Measurements from ENCODE around the gene KLK8. TPM values are rescaled to one million over a fixed set of nuclear protein-coding genes. Genes with fewer than 3 reads are reported as not detected.

Gene KLK8
- total and polyA plus RNA-seq, 5 experiments from 2014 or later, result not detected

DNA sequence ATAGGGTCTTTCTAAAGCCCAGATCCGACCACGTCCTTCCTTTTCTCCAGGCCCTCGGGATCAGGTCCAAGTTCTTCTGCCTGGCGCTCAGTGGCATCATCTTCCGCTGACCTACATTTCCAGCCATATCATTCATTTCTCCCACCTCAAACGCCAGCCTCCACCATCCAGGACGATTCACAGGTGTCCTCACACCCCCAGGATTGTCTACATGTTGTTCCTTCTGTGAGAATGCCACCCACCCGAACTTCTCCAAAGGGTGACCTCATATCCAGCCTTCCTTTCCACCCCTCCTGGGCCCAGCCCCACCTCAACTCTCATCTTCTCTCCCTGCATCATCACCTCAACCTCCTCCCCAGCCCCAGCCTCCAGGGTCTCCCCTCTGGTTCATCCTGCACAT is 43.8 kb downstream of the KLK8 start:
- ATAC-seq (no peak), DNase-seq (no peak)
- Mint-ChIP-seq H3K4me1 (peaks cover 0 to 6% (median 0%) of the 10 kb centered on the region in 4 donors), H3K27ac (peak overlapping the region in 1 of 10 donors; percentile 61), H3K27me3 (peaks cover 28 to 57% (median 48%) of the 10 kb centered on the region in 5 donors), H3K36me3 (peaks cover 0 to 6% (median 5%) of the 10 kb centered on the region in 3 donors), H3K9me3 (peaks cover 0 to 23% (median 11%) of the 10 kb centered on the region in 9 donors), H3K4me3 (no peak overlapping the region)
- POLR2A ChIA-PET, result no interaction called here

DNA sequence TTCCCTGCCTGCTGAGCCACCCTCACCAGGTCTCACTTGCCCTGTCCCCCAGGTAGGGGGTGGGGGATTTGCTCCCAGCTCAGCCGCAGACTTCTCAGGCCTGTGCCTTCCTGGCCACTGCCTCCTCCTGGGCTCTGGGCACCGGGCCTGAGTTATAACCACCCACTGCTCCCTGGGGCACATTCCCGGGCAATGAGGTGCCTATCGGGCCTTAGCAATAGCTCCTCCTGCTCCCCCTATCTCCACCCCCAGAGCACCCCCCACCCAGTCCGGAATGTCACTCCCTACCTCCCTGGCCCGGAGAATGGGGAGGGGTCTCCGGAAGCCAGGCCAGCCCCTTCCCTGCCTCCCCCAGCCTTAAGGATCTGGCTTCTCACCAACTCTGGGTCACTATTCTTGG is 48.5 kb downstream of the KLK8 start, which contains the start of gene KLK5:
Gene KLK5, minus strand, starts transcription at position 129 of the 400 bp plus-strand sequence. CDS start 381 bp downstream, outside the sequence.
- H3K27ac Mint-ChIP-seq, result peak within 1 kb of the TSS in 1 of 10 donors; percentile 69
- POLR2A ChIA-PET, result no interaction called here

DNA sequence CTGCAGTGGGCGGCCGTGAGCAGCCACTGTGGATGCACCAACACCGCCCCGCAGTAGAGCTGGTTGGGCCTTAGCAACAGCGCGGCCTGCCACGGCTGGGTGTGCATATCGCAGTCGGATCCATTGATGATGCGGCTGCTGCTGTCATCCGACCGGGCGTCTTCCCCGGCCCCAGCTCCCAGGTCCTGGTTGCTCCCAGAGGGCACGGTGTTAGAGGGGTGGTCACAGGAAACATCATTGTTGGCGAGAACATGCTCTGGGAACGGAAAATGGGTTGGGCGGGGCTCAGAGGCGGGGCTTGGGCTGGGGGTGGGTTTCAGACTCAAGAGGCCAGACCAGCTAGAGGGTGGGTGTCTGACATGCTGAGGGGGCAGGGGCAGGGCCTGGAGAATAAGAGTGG is 51.5 kb downstream of the KLK8 start:
- Mint-ChIP-seq H3K9me3 (peaks cover 0 to 9% (median 2%) of the 10 kb centered on the region in 9 donors), H3K36me3 (peaks cover 0 to 5% (median 2%) of the 10 kb centered on the region in 3 donors), H3K4me3 (no peak overlapping the region), H3K27ac (no peak overlapping the region), H3K4me1 (peaks cover 0 to 9% (median 0%) of the 10 kb centered on the region in 4 donors), H3K27me3 (peaks cover 21 to 67% (median 43%) of the 10 kb centered on the region in 5 donors)
- POLR2A ChIA-PET, result no interaction called here
- DNase-seq, result no peak
- no peak for ATAC-seq

More for the DNA sequence above, 48.5 kb downstream of the KLK8 start, which contains the start of gene KLK5:
- Mint-ChIP-seq H3K36me3 (peaks cover 0 to 5% (median 5%) of the 10 kb centered on the region in 3 donors), H3K4me1 (peaks cover 0 to 9% (median 0%) of the 10 kb centered on the region in 4 donors), H3K9me3 (peaks cover 0 to 13% (median 0%) of the 10 kb centered on the region in 9 donors), H3K4me3 (no peak within 1 kb of the TSS), H3K27me3 (peaks cover 24 to 60% (median 46%) of the 10 kb centered on the region in 5 donors)
- ATAC-seq, result no peak
- no peak for DNase-seq

DNA sequence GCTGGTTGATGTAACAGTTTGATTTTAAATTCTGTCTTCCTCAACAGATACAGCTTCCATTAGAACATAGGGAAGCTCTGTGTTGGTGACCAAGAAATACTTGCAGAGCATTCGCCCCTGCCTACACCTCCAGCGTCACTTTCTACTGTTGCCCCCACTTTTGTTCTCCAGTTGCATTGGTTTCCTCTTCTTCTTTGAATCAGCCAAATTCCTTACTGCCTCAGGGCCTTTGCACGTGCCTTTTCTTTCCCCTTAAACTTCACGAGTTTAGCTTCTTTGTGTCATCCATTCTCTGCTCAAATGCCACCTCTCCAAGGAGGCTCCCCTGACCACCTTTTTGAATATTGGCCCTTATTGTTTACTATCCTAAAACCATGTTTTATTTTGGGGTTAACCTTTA is 54.3 kb downstream of the KLK8 start:
- peaks cover 25 to 76% (median 44%) of the 10 kb centered on the region in 5 donors for H3K27me3 Mint-ChIP-seq
- H3K9me3 Mint-ChIP-seq, result peaks cover 0 to 9% (median 3%) of the 10 kb centered on the region in 9 donors
- no peak overlapping the region for H3K27ac Mint-ChIP-seq
- H3K36me3 Mint-ChIP-seq, result peaks cover 0 to 6% (median 2%) of the 10 kb centered on the region in 3 donors
- DNase-seq (no peak), ATAC-seq (no peak)
- H3K4me3 Mint-ChIP-seq, result no peak overlapping the region
- POLR2A ChIA-PET, result no interaction called here
- H3K4me1 Mint-ChIP-seq, result peaks cover 0 to 4% (median 0%) of the 10 kb centered on the region in 4 donors

Other genes starting within 250 kb of the KLK8 start
- gene GPR32, start 231.1 kb downstream of the KLK8 start, total RNA-seq, result not detected
- not detected for gene GPR32, start 231.1 kb downstream of the KLK8 start, polyA plus RNA-seq
- gene ACP4, start 211.2 kb downstream of the KLK8 start, total RNA-seq, result not detected
- gene ACP4, start 211.2 kb downstream of the KLK8 start, polyA plus RNA-seq, result under 1 TPM in 1 of 3 donors, not detected in 2; 0.14 TPM
- not detected for gene KLK1, start 177.8 kb downstream of the KLK8 start, total RNA-seq
- not detected for gene KLK1, start 177.8 kb downstream of the KLK8 start, polyA plus RNA-seq
- gene KLK15, start 168.0 kb downstream of the KLK8 start, total RNA-seq, result not detected
- gene KLK15, start 168.0 kb downstream of the KLK8 start, polyA plus RNA-seq, result not detected
- not detected for gene KLK3, start 146.7 kb downstream of the KLK8 start, total RNA-seq
- not detected for gene KLK3, start 146.7 kb downstream of the KLK8 start, polyA plus RNA-seq
- not detected for gene KLK2, start 128.2 kb downstream of the KLK8 start, total RNA-seq
- not detected for gene KLK2, start 128.2 kb downstream of the KLK8 start, polyA plus RNA-seq
- not detected for gene KLK4, start 90.2 kb downstream of the KLK8 start, total RNA-seq
- gene KLK4, start 90.2 kb downstream of the KLK8 start, polyA plus RNA-seq, result not detected
- gene KLK5, start 48.6 kb downstream of the KLK8 start, total RNA-seq, result not detected
- not detected for gene KLK5, start 48.6 kb downstream of the KLK8 start, polyA plus RNA-seq
- gene KLK6, start 32.0 kb downstream of the KLK8 start, total RNA-seq, result not detected
- not detected for gene KLK6, start 32.0 kb downstream of the KLK8 start, polyA plus RNA-seq
- gene KLK7, start 17.7 kb downstream of the KLK8 start, total RNA-seq, result not detected
- gene KLK7, start 17.7 kb downstream of the KLK8 start, polyA plus RNA-seq, result not detected
- gene KLK10, start 18.1 kb upstream of the KLK8 start, total RNA-seq, result not detected
- not detected for gene KLK10, start 18.1 kb upstream of the KLK8 start, polyA plus RNA-seq
- gene KLK11, start 25.0 kb upstream of the KLK8 start, total RNA-seq, result not detected
- gene KLK11, start 25.0 kb upstream of the KLK8 start, polyA plus RNA-seq, result not detected
- not detected for gene KLK12, start 33.4 kb upstream of the KLK8 start, total RNA-seq
- gene KLK12, start 33.4 kb upstream of the KLK8 start, polyA plus RNA-seq, result not detected
- not detected for gene KLK13, start 63.5 kb upstream of the KLK8 start, total RNA-seq
- gene KLK13, start 63.5 kb upstream of the KLK8 start, polyA plus RNA-seq, result not detected
- gene KLK14, start 81.3 kb upstream of the KLK8 start, total RNA-seq, result 1 to 10 TPM; 1.1 to 1.5 TPM
- not detected for gene KLK14, start 81.3 kb upstream of the KLK8 start, polyA plus RNA-seq
- 10 to 100 TPM in 1 of 2 experiments, 1 to 10 TPM in 1; 10.0 to 10.3 TPM for gene CTU1, start 106.8 kb upstream of the KLK8 start, total RNA-seq
- 1 to 10 TPM; 2.4 to 9.3 (median 5.4) TPM for gene CTU1, start 106.8 kb upstream of the KLK8 start, polyA plus RNA-seq
- gene SIGLEC9, start 123.3 kb upstream of the KLK8 start, total RNA-seq, result 1 to 10 TPM; 1.3 to 2.4 TPM
- gene SIGLEC9, start 123.3 kb upstream of the KLK8 start, polyA plus RNA-seq, result 1 to 10 TPM in 1 of 3 donors, under 1 TPM in 2; 0.32 to 1.5 (median 0.83) TPM
- not detected for gene SIGLEC7, start 140.7 kb upstream of the KLK8 start, total RNA-seq
- gene SIGLEC7, start 140.7 kb upstream of the KLK8 start, polyA plus RNA-seq, result under 1 TPM in 1 of 3 donors, not detected in 2; 0.68 TPM
- under 1 TPM in 1 of 2 experiments, not detected in 1; 0.73 TPM for gene CD33, start 223.5 kb upstream of the KLK8 start, total RNA-seq
- under 1 TPM in 1 of 3 donors, not detected in 2; 0.16 TPM for gene CD33, start 223.5 kb upstream of the KLK8 start, polyA plus RNA-seq
- not detected for gene SIGLECL1, start 249.5 kb upstream of the KLK8 start, total RNA-seq
- gene SIGLECL1, start 249.5 kb upstream of the KLK8 start, polyA plus RNA-seq, result not detected